NCI-H2196 treated with DMSO at 0.1 percent for 48 hours (cell line): ENCODE measurements around the gene EIF4G1.

Experiments used
- DNase-seq: peaks from one replicate; lab custom pipeline; 2025; ENCODE audit not compliant: unreplicated experiment; lab: John Stamatoyannopoulos, UW

Gene EIF4G1

DNA sequence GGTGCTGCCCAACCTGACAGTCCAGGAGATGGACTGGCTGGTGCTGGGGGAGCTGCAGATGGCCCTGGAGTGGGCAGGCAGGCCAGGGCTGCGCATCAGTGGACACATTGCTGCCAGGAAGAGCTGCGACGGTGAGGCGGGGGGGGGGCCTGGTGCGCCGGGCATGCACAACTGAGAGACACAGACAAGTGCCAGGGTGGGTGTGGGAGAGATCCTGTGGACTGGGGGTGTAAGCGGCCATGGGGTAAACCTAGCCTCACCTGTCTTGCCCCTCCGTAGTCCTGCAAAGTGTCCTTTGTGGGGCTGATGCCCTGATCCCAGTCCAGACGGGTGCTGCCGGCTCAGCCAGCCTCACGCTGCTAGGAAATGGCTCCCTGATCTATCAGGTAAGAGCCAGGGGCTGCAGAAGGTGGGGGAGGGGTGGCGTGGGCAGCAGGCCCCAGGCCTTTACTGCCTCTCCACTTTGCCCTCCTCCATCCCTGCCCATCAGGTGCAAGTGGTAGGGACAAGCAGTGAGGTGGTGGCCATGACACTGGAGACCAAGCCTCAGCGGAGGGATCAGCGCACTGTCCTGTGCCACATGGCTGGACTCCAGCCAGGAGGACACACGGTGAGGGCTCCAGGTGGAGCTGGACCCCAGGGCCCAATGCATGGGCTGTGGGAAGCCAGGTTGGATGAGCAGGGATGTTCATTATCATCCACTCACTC, 68.8 kb downstream of the EIF4G1 start:
- DNase-seq: no peak

DNA sequence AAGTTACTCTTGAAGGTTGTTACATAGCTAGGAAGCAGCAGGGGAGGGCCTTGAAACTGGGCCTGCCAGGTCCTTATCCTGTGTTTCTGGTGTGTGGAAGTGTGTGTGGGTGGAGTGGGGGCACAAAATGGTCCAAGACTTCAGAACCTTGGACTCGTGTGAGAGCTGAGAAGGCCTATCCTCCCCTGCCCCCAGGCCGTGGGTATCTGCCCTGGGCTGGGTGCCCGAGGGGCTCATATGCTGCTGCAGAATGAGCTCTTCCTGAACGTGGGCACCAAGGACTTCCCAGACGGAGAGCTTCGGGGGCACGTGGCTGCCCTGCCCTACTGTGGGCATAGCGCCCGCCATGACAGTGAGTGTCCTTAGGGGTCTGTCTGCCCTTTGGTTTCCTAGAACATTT, 69.9 kb downstream of the EIF4G1 start:
- DNase-seq: no peak
